GM19468 (cell line): ENCODE data around the gene SIGLEC11.
"Not testable (repeated sequence)": the region's sequence is repeated elsewhere in the genome, so short reads cannot be mapped to it uniquely, and the experiment has no call there.

Experiments
- ATAC-seq: cut with Tn5 transposase; IDR thresholded peaks from one replicate; pipeline ENCODE4 v1.9.1; 2021; ENCODE audit warnings: mild to moderate bottlenecking, moderate library complexity, moderate number of reproducible peaks; ENCODE audit not compliant: unreplicated experiment; ENCODE audit errors: extremely low read depth

Gene SIGLEC11

DNA sequence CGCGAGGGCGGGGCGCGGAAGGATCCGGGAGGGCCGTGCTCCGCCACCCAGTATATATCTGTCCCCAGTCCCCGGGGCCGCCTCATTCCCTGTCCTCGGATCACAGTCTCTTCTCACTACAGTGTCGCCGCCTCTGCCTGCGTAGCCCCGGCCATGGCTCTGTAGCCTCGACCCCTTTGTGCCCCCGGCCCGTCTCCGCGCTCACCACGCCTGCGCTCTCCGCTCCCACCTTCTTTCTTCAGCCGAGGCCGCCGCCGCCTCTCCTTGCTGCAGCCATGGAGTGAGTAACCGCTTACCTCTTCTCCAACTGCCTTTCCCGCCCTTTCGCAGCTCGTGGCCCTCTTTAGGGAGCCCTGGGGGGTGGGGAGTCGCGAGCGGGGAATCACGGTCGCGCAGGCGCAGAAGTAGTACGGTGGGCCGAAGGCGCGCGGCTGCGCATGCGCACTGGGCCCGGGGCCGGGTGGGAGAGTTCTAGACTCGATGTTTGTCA lies 31.8 kb downstream of the SIGLEC11 start, which contains the start of the genes ATF5 and NUP62:
TSS of gene ATF5 (plus strand) at position 85 of the 490 bp plus-strand sequence. CDS start 1,646 bp downstream, outside the sequence.
TSS of gene NUP62 (minus strand) at position 384 of the 490 bp plus-strand sequence. CDS start 19,697 bp downstream, outside the sequence.
- peak; percentile 10 for ATAC-seq

DNA sequence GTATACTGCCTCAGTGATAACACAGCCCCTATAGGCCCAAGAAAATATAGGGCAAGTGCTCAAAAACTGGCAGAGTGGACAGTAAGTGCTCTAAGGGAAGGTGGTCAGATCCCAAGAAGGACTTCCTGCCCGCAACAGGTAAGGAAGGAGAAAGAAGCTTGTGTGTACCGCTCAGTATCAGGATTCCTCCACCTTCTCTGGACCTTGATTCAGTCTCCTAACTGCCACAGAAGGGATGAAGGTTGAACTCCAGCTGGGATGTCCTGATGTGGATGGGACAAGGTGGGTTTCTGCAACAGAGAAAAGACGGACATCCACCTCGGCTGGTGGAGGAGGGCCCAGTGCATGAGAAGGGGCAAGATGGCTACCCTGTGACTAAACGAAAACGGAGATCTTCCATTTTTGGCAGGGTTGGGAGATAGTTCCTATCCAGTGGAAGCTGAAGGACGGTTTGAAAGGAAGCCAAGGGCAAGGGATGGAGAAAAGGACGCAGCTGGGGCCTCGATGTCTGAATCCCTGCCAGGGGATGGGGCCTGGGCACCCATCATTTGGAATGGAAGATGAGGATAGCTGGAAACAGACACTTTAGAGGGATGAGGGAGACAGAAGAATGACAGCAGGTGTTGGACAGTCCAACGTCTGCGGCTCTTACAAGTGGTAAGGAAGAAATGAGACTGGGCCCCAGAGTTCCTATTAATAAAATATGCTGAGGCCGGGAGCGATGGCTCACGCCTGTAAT lies 33.3 kb downstream of the SIGLEC11 start:
- no peak for ATAC-seq

DNA sequence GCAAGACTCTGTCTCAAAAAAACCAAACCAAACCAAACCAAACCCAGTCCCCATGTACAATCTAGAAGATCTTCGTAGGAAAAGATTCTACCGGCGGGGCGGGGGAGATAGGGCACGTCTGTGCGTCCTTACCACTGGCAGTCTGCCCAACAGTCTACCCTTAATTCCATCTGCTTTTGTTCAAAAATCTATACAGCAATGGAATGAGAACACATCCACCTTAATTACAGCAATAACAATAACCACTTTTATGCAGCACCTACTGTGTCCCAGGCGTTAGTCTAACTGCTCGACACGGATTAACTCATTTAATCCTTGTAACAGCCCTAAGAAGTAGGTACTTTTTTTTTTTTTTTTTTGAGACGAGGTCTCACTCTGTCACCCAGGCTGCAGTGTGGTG lies 34.5 kb downstream of the SIGLEC11 start:
- no peak for ATAC-seq

DNA sequence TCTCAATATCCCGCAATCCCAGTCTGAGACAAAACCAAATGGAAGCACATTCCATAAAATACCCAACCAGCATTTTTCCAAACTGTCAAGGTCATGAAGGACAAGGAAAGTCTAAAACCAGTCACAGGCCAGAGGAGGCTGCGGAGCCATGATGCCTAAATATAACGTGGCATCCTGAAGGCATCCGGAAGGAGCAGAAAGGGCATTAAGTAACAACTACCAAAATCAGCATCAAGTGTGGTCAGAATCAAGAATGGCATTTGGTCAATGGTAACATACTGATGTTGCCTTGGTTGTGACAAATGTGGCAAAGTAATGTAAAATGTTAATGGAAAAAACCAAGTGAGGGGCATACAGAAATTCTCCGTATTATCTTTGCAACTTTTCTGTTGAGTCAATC lies 35.5 kb downstream of the SIGLEC11 start:
- no peak for ATAC-seq

DNA sequence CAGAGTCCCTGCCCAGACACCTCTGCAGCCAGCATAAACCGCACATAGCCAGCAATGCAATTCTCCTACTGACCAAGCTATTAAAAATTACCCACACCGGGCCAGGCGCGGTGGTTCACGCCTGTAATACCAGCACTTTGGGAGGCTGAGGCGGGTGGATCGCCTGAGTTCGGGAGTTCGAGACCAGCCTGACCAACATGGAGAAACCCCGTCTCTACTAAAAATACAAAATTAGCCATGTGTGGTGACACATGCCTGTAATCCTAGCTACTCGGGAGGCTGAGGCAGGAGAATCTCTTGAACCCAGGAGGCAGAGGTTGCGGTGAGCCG lies 36.1 kb downstream of the SIGLEC11 start:
- ATAC-seq: not testable (repeated sequence)

DNA sequence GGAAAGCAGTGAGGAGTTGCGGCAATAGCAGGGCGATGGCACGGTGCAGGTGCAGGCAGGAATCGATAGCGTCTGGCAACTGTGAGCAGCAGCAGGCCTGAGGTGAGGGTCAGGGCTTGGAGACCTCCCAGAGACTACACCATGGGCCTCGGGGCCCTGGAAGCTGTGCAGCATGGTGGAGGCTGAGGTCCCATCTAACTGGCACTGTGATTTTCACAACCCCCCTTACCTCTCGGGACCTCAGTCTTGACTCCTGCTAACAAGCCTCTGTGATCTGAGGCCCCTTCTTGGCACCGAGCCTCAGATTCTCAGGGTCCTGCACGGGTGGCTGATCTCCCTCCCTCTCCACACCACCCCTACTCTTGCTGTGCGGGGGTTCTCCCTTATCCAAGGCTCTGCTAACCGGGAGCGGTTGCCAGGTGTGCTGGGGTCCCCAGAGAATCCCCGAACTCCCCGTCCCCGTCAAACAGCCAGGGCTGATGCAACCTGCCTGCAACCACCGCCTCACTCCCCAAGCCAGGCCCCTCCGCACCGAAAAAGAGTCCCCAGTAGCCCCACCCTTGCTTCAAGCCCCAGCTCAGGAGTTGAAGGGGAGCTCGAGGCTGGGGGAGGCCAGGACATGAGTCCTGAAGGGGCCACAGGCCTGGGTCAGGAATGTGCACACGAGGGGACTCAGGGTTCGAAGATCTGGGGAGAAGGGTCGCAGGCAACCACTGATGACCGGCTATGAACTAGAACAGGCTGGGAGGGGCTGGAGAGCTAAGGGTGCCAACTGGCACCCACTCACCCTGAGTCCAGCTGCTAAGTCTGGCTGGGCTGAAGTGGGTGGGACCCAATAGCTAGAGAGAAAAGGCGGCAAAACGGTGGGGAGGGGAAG lies 36.7 kb downstream of the SIGLEC11 start:
- ATAC-seq: no peak

DNA sequence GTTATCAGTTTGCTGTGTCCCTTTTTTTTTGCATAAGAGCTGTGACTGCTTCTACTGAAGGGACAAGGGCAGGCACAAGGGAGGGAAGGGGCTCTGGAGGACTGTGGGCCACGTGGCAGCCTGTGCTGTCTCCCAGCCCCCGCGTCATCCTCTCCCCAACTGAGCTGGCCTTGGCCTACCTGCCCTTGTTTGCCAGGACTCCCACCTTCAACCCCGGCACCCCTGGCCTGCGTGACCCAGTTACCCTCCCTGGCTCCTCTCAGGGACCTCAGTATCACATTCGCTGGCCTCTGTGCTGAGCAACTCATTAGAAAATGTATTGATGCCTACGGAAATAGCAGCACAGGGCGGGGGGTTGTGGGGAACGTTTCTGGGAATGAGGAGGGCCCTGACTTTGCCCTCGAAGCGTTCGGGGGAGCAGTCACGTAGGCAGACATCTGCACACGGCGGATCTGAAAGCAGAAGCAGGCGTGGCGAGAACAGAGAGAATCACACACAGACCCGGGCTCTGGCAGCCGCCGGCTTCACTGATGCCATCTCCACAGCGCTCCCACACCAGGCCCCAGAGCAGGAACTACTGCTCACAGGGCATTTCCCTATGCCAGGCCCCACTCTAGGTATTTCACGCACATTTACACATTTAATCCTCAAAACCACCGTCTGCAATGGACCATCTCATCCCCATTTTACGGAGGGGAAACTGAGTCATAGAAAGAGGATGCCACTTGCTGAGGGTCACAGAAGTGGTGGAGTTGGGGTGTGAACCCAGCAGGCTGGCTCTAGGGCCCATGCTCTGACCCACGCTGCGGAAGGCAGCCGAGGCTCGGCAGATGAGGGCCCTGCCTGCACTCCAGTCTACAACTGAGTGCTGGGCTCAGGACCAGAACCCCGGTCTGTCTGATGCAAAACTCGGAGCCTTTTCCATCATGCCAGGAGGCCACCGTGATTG lies 37.6 kb downstream of the SIGLEC11 start:
- no peak for ATAC-seq

DNA sequence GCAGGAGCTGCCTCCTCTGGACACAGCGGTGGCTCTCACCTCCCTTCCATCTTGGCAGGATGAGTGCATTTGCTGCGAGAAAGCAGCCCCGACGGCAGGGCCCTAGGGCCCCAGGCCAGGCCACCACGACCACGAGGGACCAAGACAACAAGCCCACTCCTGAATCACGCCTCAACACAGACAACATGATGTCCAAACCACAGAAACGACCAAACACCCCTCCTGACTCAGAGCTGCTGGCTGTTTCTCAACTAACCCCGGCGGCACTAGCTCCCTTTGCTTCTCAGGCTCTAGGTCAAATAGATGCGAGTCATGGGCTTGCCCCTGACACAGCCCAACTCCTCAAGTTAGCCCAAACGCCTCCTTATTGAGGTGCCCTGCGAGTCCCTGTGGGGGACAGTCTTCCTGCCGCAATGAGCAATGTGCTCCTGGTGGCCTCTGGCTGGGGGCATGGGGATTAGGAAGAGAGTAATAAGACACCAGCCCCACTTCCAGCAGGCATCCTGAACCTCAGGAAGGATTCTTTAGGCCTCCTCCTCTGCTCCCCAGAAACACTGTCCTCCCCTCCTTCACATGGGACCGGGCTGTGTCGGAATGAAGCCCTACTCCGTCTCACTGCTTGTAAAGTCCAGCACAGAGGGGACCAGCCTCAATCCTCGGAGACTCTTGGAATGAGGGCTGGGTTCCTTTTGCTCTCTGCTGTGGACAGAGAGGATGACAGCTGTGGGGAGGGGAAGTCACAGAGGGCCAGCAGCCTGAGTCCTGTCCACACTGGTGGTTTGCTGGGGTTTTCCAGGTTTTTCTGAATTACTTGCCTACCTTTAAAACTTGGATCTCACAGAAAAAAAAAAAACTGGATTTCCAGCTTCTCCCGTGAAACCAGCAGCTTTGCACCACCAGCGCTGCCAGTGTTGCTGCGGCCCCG lies 38.8 kb downstream of the SIGLEC11 start:
- ATAC-seq: no peak

DNA sequence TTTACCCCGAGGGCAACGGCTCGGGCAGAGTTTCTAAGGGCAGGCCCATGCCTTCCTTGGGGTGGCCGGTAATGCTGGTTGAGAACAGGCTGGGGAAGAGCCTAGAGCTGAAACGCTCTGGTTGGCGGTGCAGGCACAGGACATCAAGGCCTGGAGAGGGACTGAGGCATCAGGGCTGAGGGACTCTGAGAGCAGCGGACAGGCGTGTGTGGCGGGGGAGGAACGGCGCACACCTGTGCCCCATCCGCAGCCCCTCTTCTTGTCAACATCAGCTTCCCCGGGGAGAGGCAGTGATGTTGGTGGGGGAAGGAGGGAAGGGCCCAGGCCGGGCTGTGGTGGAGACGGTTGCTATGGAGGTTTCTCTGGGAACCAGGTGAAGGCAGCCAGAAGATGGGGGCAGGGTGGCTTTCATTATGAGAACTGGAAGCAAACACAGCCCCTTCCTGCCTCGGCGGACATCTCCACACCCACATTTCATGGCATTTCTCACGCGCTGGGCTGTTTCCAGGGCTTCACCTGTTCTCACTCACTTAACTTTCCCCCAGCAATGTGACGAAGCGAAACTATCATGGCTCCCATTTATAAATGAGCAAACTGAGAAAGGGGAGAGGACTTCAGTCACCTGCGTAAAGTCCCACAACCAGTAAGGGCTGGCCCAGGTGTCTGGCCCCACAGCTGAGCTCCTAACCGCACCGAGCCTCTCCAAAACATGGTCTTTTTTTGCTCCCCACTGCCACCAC lies 40.2 kb downstream of the SIGLEC11 start:
- ATAC-seq: no peak

DNA sequence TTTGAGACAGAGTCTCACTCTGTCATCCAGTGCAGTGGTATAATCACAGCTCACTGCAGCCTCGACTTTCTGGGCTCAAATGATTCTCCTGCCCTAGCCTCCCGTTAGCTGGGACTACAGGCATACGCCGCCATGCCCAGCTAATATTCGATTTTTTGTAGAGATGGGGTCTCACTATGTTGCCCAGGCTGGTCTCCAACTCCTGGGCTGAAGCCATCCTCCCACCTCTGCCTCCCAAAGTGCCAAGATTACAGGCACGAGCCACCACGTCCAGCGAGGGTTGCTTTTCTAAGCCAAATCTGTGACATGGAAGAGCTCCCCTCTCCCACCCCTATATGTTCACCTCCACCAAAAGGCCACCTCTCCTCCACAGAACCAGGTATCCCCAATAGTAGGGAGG lies 42.9 kb downstream of the SIGLEC11 start:
- no peak for ATAC-seq

DNA sequence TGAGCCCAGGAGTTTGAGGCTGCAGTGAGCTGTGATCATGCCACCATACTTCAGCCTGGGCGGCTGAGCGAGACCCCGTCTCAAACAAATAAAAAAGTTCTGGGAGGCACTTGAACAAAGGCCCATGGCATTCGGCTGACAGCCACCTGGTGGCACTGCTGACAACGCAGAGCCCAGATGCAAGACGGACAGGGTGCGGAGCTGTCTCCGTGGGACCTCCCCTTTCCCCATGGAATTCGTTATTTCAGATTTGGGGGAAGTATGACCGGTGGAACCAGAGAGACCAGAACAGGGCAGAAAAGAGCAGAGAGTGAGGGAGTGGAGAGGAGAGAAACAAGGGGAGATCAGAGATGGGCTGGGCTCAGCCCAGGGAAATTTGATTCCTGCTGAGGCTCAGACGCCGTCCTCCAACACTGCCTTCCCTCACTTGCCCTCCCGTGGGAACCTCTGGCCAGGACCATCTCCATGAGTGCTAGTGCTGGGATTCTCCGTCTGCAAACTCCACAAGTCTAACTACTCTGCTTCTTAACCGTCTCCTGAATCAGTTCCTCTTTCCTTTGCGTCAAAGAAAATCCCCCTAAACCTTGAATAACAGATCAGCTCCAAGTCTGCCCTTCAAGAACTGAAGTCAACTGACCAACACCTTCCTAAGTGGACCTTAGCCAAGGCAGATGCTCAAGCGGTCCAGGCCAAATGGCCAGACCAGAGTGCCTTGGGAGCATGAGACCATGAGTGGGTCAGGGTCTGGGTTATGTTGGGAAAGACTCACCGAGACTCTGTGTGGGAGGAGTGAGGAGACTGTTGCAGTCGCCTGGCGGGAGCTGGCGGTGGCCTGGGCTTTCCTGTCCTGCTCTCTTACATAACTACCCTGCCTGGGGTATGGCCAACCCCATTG lies 43.9 kb downstream of the SIGLEC11 start:
- ATAC-seq: no peak

DNA sequence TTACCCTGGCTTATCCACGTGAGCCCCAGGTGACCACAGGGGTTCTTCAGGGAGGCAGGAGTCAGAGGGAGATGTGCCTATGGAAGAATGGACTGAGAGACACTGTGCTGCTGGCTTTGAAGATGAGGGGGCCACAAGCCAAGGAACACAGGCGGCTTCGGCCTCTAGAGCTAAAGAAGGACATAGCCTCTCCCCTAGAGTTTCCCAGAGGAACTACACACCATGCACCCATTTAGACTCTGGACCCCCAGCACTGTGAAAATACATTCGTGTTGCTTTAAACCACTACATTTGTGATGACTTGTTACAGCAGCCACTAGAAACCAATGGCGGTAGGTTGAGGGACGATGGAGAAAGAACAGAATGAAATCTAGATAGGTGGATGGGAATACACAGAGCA lies 45.7 kb downstream of the SIGLEC11 start:
- no peak for ATAC-seq

DNA sequence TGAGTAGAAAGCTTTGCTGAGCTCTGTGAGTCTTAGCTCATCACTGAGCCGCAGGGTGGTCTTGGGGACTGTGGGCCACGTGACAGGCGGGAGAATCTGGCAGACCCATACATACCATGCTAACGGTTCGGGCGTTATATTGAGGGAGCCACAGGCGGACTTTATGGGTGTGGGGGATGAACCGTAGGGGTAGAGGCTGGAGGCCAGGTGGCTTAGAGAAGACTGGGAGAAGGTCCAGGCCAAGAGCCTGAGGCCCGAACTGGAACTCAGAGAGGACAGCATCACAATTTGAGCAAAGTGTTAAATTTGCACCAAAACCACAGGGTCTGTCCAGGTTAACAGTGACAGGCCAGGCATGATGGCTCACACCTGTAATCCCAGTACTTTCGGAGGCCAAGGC lies 47.3 kb downstream of the SIGLEC11 start:
- no peak for ATAC-seq

DNA sequence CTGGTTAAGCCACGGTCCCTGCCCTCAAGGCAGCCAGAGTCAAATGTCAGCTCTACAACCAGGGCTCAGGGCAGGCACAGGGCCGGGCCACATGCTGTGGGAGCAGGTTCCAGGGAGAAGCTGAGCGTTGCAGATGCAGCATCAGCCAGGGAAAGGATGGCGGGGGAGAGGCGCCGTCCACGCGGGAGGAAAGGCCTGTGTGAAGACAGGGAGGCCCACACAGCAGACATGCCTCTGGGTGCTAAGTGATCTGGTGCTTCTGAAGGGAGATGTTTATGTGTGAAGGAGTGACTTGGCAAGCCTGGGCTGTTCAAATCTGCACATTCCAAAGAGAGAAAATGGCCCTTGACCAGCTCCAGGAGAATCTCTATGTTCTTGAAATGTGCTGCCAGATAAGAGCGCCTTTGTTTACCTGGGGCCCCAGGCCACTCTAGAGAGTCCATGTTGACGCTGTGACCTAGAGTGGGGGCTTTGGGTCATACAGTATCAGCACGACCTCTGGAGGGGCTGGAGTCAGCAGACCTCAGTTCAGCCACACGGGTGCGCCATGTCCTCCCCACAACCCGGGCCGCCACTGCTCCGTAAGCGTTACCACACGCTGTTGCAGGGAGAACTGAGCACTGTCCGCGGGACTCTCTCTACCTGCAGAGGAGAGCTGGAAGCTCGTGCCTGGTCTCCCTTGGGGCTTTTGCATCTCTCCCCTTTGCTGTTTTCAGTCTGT lies 47.8 kb downstream of the SIGLEC11 start:
- no peak for ATAC-seq

DNA sequence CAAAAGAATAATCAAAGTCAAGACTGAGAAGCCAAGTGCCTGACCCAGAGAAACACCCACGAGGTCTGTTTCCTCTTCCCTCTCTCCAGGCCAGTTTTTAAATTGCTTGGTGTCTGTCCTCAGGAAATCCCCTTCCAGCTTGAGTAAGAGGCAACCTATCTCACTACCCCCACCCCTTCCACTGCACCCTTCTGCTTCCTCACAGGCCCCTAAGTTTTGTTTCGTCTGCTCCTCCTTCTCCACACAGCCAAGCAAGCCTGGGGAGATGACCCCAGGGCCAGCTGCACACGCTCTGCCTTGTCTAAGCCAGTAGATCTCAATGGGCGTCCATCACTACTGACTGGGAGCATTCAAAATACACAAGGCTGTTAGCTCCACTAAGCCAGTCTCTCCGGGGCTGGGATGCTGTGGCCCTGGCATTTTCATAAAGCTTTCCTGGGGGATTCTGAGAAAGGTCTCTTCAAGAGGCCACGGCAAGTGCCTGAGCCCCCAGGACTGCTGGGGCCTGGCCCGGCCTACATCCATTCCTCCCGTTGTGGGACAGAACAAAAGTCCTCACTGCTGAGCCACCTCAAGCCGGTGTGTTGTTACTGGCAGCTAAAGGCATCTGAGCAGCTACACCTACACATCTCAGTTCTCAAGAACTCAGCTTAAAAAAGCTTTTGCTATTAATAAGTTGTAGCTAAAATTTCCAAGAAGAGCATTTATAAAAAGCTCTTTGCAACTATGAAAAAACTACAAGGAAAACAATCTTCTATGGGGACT lies 49.4 kb downstream of the SIGLEC11 start:
- no peak for ATAC-seq

DNA sequence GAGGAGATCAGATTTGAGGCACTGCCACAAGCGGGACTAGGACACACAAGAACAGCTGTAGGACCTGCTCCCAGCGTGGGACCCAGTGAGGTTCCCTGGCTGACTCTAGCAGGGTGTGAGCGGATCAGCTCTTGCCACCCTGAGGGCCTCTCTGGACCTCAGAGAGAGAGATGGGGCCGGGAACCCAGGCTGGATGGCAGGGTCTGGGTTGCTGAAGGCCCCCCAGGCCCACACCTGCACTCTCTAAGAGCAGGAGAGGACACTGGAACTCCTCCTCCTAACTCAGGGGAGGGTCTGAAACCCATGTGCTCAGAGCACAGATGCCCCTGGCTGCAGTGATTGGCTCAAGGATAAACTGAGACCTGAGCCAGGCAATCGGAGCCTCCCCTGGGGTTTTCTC lies 50.8 kb downstream of the SIGLEC11 start:
- ATAC-seq: no peak
